ENCODE measurements around the gene FHIT.

- TF ChIP-seq CTCF (IDR thresholded peaks at IDR 0.05; ENCODE audit: low read depth, low read length) (no peak), EZH2phosphoT487 (IDR thresholded peaks at IDR 0.05; ENCODE audit: low read depth) (peak; percentile 85)
Measured at GRCh38 chr3:60657972-60658371, 593.3 kb downstream of the FHIT start.
